HepG2 (cell line): Measurements from ENCODE around the gene PNO1. TPM values are rescaled to one million over a fixed set of nuclear protein-coding genes. Genes with fewer than 3 reads are reported as not detected.

Experiments used
- ATAC-seq: fragments of 200-7000 bp; cut with Tn5 transposase; 3 replicates; pipeline ENCODE4 v1.9.1; 2020; ENCODE audit warnings: mild to moderate bottlenecking, moderate library complexity
- BruUV-seq: library from RNA; stranded (reverse); fragments of 400-500 nt; replicated peaks from 2 replicates; lab custom pipeline; 2021; lab: Mats Ljungman, UMichigan
- CTCF ChIA-PET: fragments of 300-600 bp; formaldehyde crosslinking; extraction: SDS; loops from one replicate; lab custom pipeline; 2021; ENCODE audit warnings: low total read pairs, inconsistent platforms, low intra/inter-chr PET ratio; lab: Yijun Ruan, JAX
- POLR2A ChIA-PET: fragments of 350-600 bp; sonication (Branson Sonifier 250); formaldehyde crosslinking; loops from one replicate; lab custom pipeline; 2020; ENCODE audit warnings: antibody characterized with exemption, inconsistent platforms; lab: Yijun Ruan, JAX
- DNase-seq: peaks from one replicate; pipeline ENCODE4 v3.0.0-alpha.2; 2015; ENCODE audit warnings: low spot score
- FAIRE-seq: peaks from 3 replicates; lab custom pipeline; 2011; peaks lifted over from hg19 to GRCh38; lab: Jason Lieb, UNC
- H2AFZ ChIP-seq: one replicate; pipeline ENCODE4 v1.6.1; 2011; ENCODE audit warnings: low read length, inconsistent platforms
- H3K27ac ChIP-seq: fragments of 300-600 bp; 3 replicates; pipeline ENCODE4 v1.8.0; 2011; ENCODE audit warnings: mixed run types, mild to moderate bottlenecking, mixed read lengths, low read length, inconsistent platforms; ENCODE audit not compliant: insufficient read depth; ENCODE audit errors: extremely low read length
- H3K27me3 ChIP-seq, 2 experiments: fragments of 200-600 bp in 1 of 2; 2 replicates in 1 of 2; 3 replicates in 1 of 2; pipeline versions ENCODE4 v1.6.0 to v1.8.0; 2011; ENCODE audit warnings: low read length in 2 of 2, mild to moderate bottlenecking in 2 of 2, moderate library complexity in 2 of 2, inconsistent platforms in 1 of 2; ENCODE audit not compliant: insufficient read depth in 2 of 2, control insufficient read depth in 1 of 2
- H3K36me3 ChIP-seq, 2 experiments: fragments of 200-600 bp in 1 of 2; replicated peaks in 1 of 2; 2 replicates in 1 of 2; 3 replicates in 1 of 2; pipeline versions ENCODE4 v1.5.1 to v1.8.0; 2011; ENCODE audit warnings: low read length in 2 of 2, inconsistent platforms in 1 of 2; ENCODE audit not compliant: insufficient read depth in 2 of 2, control insufficient read depth in 1 of 2
- H3K4me1 ChIP-seq: 2 replicates; pipeline ENCODE4 v1.5.1; 2012; ENCODE audit warnings: low read length, inconsistent platforms; ENCODE audit not compliant: insufficient read depth
- H3K4me2 ChIP-seq: 2 replicates; pipeline ENCODE4 v1.6.0; 2011; ENCODE audit warnings: low read depth, low read length, inconsistent platforms
- H3K4me3 ChIP-seq, 3 experiments: fragments of 200-600 bp in 1 of 3; sonication (generic), shearing (Covaris generic) in 1 of 3; replicated peaks in 1 of 3; 2 replicates each; pipeline ENCODE4 v1.5.1; 2011 to 2016; ENCODE audit warnings: low read length in 3 of 3, inconsistent platforms in 2 of 3, low read depth in 2 of 3, mild to moderate bottlenecking in 2 of 3, control low read depth in 1 of 3, mixed read lengths in 1 of 3; ENCODE audit not compliant: insufficient read depth in 1 of 3
- H3K79me2 ChIP-seq: one replicate; pipeline ENCODE4 v1.6.1; 2011; ENCODE audit warnings: low read length, inconsistent platforms; ENCODE audit not compliant: insufficient read depth
- H3K9ac ChIP-seq: 2 replicates; pipeline ENCODE4 v1.6.0; 2011; ENCODE audit warnings: mild to moderate bottlenecking, low read depth, low read length, inconsistent platforms; ENCODE audit not compliant: insufficient read depth
- H3K9me3 ChIP-seq: 2 replicates; pipeline ENCODE4 v1.5.1; 2012; ENCODE audit warnings: mild to moderate bottlenecking, low read length
- H4K20me1 ChIP-seq: 2 replicates; pipeline ENCODE4 v1.6.0; 2011; ENCODE audit warnings: inconsistent platforms, mild to moderate bottlenecking, low read length, moderate library complexity; ENCODE audit not compliant: insufficient read depth
- HMG20A ChIP-seq: IDR thresholded peaks from 2 replicates; pipeline ENCODE4 v1.6.1; 2016; ENCODE audit warnings: borderline replicate concordance
- PRDM4 ChIP-seq: sonication (generic); formaldehyde crosslinking; IDR thresholded peaks from 2 replicates; pipeline ENCODE4 v1.9.0; 2021; ENCODE audit warnings: missing genetic modification reagents, borderline replicate concordance
- ZBTB40 ChIP-seq, 2 experiments: fragments of 450-650 bp in 1 of 2; sonication (generic) in 1 of 2; formaldehyde crosslinking in 1 of 2; IDR thresholded peaks; 2 replicates each; pipeline versions ENCODE4 v1.6.1 to v1.8.0; 2016 to 2022; ENCODE audit warnings: antibody characterized with exemption in 1 of 2, mild to moderate bottlenecking in 1 of 2, missing genetic modification reagents in 1 of 2
- ZNF281 ChIP-seq: sonication (generic); formaldehyde crosslinking; IDR thresholded peaks from 2 replicates; pipeline ENCODE4 v1.4.0; 2020; ENCODE audit warnings: missing genetic modification reagents, borderline replicate concordance
- ZNF614 ChIP-seq: IDR thresholded peaks from 2 replicates; pipeline ENCODE4 v1.6.1; 2018; ENCODE audit warnings: missing biosample characterization, missing genetic modification reagents, inconsistent platforms, borderline replicate concordance
- WGBS: methylation state at CpG from one replicate; pipeline ENCODE4 v1.1.6; 2017; ENCODE audit warnings: low lambda C conversion rate; 5-methylcytosine and 5-hydroxymethylcytosine counted together
- in situ Hi-C: cut with HindIII; loops from 2 replicates; pipeline ENCODE4 v1.10.0; 2017; ENCODE audit warnings: low pct_unique_long_range_greater_than_20kb; ENCODE audit not compliant: extremely low pct_ligation_motif_present
- intact Hi-C: fragments of 100-400 bp; cut with micrococcal nuclease; formaldehyde crosslinking; loops from one replicate; pipeline ENCODE4 v1.10.0; 2022; ENCODE audit not compliant: unreplicated experiment
- polyA plus RNA-seq, 8 experiments: library from polyadenylated mRNA; depleted of rRNA in 3 of 8; stranded (reverse) in 7 of 8; unstranded in 1 of 8; fragments of >200 nt; fragmentation: Illumina TruSeq in 4 of 8; extraction: Trizol in 4 of 8; gene quantifications; 2 replicates each; pipeline versions ENCODE4 v1.2.1 to v1.2.3, GENCODE V29; 2011 to 2016; ENCODE audit warnings: low read depth in 4 of 8, missing spikeins in 1 of 8, mixed read lengths in 1 of 8; ENCODE audit not compliant: insufficient read depth in 1 of 8
- total RNA-seq, 5 experiments: library from RNA; depleted of rRNA; stranded (reverse); fragments of >200 nt; fragmentation: Illumina TruSeq; extraction: Trizol; gene quantifications; 2 replicates each; pipeline ENCODE4 v1.2.3, GENCODE V29; 2016; ENCODE audit warnings: low read depth in 1 of 5

PNO1 gene
- total and polyA plus RNA-seq, 2 of the 13 experiments (the other 11 are each of a cell fraction or from before 2014, with no cell fraction given) = 12.8 to 48.5 TPM

- TF ChIP-seq ZNF281 (CRISPR knock-in tag) (no peak), ZNF614 (CRISPR knock-in tag) (no peak)
These were observed 23.1 kb upstream of the PNO1 start (continued) for GRCh38 chr2:68134554-68134953.

GRCh38 chr2:68135448-68136320 lies 22.0 kb upstream of the PNO1 start:
- no peak for FAIRE-seq
- ATAC-seq = no peak
- Histone ChIP-seq H3K4me3 (no peak overlapping the region), H2AFZ (no peak overlapping the region), H4K20me1 (no peaks in the 10 kb centered on the region), H3K36me3 (peaks cover 3 to 6% of the 10 kb centered on the region in 2 experiments; a peak in 3 of 5 replicates), H3K79me2 (no peaks in the 10 kb centered on the region), H3K27ac (no peak overlapping the region), H3K9me3 (no peaks in the 10 kb centered on the region), H3K27me3 (no peaks in the 10 kb centered on the region), H3K4me2 (no peak overlapping the region), H3K9ac (no peak overlapping the region), H3K4me1 (no peaks in the 10 kb centered on the region)
- no TSS peak for BruUV-seq
- no peak for DNase-seq
- ChIA-PET POLR2A (no interaction called here), CTCF (no interaction called here)
- intact Hi-C loops = no loop called here
- WGBS = 93% methylated on average over 7 of the region's 7 CpGs
- in situ Hi-C loops = no loop called here
- TF ChIP-seq PRDM4 (CRISPR knock-in tag) (no peak), ZBTB40 (IDR thresholded peaks at IDR 0.05) (no peak), ZBTB40 (CRISPR knock-in tag; IDR thresholded peaks at IDR 0.05) (no peak), HMG20A (CRISPR knock-in tag) (no peak)
